GM19240 (cell line): ENCODE data around the gene GRK4.

Experiments
- DNase-seq: peaks from one replicate; pipeline ENCODE4 v3.0.0; 2011; ENCODE audit warnings: low spot score; ENCODE audit not compliant: insufficient read length

GRK4 gene

DNA sequence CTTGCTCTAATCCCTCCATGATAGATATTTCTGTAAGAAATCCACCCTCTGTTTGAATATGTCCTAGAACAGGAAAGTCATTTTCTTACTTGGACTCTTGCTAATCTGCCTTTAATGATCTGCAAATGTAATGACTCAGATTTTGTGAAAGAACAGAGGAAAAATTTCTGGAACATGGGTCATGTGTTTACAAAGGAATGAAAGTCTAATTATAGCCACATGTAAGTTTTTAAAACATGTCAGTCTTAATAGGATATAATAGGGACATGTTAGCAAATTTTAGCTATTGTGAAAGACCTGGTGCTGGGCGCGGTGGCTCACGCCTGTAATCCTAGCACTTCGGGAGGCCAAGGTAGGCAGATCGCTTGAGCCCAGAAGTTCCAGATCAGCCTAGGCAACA, 47.6 kb downstream of the GRK4 start:
- no peak for DNase-seq

DNA sequence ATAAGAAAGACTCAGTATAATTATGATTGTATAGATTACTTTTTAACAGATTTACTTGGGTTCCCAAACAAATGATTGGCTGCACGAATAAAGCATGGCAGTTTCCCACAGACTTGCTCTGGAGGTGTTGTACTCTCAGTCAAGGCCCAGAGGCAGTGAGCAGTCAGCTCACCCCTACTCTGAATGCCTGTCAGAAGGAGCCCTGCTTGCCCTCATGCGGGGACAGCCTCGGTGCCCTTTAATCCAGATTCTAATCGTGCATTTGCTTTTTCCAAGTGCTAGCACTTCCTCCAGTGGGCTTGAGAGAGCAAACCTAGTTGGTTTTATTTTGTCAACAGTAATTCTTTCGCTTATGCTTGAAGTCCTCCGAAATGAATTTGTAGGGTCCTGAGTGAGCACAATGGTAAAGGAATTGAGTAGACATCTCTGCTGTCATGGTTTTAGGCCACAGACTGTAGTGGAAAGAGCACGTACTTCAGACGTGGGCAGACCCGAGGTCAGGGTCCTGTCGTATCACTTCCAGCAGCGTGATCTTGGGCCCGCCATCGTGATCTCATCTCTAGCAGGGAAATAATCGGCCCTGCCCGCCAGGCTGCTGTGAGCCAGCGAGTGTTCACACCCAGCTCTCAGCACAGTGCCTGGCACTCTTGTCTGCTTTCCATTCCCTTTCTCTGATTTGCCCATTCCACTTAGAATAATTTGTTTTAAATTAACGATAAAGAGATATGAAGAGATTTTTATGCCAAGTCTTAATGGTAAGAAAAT, 48.3 kb downstream of the GRK4 start:
- no peak for DNase-seq

DNA sequence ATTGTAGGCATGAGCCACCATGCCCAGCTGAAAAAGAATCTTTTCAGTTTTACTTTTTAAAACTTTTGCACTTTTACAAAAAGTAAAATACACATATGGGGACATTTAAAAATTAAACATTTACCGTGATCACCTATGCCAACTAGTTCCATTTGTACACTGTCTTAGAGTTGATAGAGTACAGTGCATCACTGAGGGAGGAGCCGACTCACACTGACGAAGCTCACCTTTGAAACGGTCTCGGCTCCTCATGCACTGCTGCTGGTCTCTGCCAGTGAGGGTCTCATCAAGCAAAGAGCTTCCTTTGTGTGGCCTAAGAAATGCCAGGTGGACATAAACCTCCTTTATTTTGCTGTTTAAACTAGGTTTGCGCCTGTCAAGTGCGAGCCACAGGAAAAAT, 50.0 kb downstream of the GRK4 start:
- DNase-seq = no peak

DNA sequence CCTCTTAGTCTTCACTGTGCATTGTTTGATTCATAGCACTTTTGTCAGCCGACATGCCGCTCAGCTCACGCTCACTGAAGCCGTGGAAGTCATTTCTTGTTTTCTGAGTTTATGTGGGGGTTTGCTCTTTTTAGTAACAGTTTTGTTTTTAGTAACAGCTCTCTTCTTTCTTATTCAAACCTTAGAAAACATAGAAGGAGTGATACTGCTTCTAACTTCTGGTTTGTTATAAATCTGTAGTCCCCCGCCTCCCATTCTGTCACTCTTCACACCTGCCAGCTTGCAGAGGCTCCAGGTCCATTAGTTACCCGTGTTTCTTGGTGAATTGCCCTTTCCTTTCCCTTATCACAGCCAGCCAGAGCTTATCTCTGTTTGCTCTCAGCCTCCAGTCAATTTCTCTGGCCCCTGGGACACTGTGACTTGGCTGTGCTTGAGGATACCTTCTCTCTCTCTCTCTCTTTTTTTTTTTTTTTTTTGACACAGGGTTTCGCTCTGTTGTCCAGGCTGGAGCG, 50.5 kb downstream of the GRK4 start:
- peak; percentile 27 for DNase-seq

DNA sequence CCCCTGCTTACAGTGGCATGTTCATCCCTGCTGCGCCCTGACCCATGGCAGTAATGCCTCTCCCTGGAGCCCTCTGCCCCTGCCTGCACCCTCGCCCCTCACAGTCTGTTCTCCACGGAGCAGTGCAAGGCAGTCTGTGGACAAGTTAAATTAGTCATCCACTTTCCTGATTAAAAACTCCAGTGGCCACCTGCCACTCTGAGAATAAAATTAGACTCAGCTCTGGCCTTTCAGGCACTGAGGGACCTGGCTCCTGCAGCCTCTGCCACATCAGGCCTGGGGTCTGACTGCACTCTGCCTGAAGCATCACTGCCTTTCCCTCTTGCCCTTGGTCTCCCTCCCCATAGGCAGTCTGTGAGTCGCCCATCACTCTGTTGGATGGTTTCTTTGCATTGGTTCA, 53.6 kb downstream of the GRK4 start:
- DNase-seq = no peak

DNA sequence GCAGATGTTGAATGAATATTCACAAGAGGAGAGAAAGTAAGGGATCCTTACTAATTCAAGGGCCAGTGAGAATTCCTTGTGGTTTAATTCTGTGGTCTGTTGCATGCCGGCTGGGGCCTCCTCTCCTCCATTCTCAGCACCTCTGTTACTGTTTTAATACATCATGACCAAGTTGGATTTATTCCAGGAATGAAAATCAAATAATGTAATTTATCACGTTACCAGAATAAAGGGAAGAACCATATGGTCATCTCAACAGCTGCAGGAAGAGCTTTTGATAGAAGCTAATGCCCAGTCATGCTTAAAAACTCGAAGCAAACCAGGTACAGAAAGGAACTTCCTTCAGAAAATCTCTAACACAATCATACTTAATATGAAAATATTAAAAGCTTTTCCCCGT, 54.1 kb downstream of the GRK4 start:
- no peak for DNase-seq

DNA sequence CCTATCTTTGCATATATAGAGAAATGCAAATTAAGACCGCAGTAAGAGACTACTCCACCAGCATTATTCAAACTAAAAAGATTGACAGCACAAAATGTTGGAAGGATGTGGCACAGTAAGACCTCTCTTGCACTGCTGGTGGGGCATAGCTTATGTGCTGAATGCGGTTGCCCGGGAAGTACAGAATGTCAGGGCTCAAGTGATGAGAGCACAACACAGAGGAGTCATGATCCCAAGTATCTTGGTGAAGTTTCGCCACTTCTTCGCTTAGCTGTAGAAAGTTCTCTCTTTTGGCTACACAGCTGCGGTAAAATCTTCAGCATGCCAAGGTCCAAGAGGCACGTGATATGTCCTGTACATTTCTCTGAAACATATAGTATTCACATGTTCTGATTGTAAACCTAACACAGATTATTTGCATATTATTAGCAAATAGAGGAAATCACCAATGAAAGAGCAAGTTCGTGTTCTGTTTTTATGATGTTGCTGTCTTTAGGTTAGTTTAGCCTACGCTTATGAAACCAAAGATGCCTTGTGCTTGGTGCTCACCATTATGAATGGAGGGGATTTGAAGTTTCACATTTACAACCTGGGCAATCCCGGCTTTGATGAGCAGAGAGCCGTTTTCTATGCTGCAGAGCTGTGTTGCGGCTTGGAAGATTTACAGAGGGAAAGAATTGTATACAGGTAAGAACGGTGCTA, 55.9 kb downstream of the GRK4 start:
- DNase-seq = no peak

DNA sequence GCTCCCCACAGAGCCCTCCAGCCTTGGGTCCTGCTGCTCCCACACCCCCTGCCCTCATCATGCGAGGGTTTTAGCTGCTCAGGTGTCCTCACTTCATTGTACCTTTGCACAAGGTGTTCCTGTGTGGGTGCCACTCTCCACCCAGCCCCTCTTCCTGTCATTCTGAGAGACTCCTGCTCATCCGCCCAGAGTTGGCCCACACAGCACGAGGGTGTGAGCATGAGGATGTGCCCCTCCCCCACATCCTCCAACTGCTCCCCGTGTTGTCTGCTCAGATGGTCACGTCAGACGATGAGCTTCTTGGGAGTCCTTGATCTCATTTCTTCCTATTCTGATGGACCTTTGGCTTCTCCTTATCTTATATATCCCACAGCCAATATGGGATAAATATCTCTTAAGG, 57.8 kb downstream of the GRK4 start:
- no peak for DNase-seq

DNA sequence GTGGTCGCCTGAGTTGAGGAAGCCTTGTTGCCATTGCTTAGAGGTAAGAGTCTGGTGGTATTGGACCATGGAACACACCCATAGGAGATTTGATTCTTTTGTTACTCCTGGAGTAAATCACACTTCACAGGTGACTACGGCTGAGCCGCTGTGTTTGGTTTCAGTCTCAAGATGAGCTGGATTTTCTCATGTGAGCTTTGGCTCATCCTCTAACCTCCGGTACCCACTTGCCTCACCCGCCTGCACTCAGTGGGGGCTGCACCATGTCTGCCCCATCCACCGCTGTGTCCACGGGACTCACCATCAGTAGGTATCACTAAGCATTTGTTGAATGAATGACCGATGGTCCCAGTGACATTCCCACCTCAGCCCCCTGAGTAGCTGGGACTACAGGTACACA, 58.3 kb downstream of the GRK4 start:
- DNase-seq = no peak

DNA sequence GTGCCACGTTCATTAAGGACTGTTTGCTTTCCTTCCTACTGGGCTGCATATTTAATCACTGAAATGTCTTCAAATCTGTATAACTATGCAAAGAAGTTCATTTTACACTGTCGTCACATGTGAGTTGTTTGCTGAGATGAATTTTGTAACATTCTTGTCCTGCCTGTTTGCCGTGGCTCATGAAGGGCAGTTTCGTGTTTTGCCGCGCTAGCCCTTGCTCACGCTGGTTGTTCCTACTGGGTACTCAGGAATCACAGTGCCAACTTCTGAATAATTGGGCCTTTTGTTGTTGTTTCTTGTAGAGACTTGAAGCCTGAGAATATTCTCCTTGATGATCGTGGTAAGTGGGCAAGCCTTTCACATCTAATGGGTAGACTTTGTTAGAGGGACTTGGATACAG, 58.7 kb downstream of the GRK4 start:
- DNase-seq = no peak

DNA sequence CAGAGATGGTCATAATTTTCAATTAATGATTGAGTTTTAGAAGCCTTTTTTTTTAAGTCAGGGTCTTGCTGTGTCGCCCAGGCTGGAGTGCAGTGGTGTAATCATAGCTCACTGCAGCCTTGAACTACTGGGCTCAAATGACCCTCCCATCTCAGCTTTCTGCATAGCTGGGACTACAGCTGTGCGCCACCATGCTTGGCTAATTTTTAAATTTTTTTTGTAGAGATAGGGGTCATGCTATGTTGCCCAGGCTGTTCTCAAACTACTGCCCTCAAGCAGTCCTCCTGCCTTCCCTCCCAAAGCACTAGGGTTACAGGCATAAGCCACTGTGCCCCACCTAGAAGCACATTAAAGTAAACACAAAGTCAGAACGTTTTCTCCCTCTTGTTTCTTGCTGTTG, 59.3 kb downstream of the GRK4 start:
- DNase-seq = no peak

DNA sequence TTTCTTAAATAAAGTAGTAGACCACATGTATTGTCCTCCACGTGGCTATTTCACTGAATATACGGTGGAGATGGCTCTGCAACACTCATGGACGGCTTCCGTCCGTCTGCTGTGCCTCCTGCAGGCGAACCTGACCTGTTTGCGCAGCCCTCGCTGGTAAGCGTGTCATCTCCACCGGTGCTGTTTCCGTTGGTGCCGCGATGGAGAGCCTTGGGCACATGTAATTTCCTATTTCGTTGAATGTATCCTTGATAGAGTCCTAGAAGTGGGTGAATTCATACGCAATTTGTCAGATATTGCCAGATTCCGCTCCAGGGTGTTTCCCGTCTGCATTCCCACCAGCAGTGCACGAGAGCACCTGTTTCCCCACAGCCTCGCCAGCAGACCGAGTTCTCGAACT, 62.5 kb downstream of the GRK4 start:
- no peak for DNase-seq

DNA sequence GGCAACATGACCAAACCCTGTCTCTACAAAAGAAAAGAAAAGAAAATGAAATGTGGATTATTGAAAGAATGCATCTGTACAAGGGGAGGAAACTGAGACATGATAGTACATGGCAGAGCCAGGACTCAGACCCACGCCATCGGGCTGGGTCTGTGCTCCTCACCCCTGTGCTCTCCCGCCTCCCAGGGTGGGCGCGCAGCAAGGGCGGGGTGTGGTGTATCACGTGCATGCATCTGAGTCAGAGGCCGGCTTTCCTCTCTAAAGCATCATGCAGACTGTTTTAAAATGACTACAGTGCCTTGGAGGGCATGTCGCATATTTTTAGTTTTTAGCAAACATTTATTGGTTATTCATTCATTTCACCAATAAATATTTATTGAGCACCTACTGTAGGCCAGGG, 63.2 kb downstream of the GRK4 start:
- DNase-seq = no peak

DNA sequence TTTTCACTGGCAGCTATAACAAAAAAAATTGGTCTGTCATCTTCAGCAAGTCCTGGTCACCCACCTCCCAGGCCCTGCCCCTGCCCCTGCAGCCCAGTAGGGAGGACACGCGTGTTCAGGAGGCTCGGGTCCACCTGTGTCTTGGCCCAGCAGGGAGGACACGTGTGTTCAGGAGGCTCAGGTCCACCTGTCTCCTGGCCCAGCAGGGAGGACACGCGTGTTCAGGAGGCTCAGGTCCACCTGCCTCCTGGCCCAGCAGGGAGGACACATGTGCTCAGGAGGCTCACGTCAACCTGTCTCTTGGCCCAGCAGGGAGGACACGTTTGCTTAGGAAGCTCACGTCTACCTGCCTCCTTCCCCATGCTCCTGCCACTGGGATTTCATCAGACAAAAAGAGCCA, 66.1 kb downstream of the GRK4 start:
- DNase-seq = no peak

DNA sequence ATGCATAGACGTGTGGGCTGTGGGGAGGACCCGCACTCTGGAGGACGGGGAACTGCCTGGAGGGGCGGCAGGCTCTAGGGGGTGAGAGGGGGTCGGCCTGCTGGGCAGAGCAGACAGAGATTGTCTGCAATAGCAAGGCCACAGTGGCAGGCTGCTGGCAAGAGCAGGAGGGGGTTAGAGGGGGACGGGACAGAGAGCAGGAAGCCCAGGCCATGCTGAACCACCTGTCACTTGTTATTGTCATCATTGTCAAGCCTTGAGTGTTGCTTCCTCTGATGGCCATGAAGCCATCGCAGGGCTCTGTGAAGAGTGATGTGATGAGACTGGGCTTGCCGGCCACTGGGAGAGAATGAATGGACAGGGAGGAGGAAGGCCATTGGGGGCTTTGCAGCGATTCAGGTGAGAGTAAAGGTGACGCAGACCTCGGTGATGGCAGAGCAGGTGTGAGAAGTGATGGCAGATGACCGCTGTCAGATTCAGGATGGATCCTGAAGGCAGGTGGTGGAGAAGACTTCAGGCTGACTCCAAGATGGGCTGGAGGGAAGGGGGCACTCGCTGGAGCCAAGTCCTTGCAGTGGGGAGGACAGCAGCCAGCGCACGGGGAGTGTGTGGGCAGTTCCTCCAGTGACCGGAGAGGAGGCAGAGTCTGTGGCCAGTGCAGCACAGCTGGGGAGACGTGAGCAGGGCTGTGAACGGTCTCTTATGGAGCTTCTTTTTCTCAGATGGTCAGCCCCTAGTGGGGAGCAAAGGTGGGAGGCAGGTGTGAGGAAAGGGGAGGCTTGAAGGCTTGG, 67.4 kb downstream of the GRK4 start:
- DNase-seq = no peak

DNA sequence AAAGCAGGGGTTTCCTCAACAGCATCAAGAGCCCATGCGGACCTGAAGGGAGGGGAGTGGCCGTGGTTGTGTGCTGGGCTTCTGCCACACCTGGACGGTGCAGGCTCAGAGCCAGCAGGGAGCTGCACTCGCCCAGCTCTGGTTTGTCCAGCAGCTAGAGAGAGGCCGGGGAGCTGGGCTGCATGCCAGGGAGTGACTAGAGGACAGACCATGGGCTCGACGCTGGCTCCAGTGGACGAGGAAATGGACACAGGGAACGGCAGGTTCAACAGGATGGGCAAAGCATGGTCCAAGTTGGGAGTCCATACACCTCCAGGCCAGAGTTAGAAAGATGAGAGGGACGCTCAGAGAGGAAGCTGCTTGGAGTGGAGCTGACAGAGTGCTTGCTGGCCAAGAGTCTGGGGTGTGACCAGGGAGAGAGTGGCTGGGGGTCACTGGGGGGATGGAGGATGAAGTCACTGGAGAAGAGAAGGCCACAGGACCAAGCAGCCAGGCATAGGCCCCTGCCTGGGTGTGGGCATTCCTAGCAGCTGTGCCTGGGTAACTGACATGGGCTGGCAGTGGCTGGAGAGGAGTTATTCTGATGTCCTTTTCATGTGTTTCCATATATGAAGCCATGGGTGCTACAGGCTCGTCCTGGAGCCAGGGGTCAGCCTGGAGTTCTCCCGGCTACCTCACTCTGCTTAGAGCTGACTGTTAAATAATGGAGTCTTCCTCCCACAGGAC, 68.1 kb downstream of the GRK4 start:
- DNase-seq = no peak

DNA sequence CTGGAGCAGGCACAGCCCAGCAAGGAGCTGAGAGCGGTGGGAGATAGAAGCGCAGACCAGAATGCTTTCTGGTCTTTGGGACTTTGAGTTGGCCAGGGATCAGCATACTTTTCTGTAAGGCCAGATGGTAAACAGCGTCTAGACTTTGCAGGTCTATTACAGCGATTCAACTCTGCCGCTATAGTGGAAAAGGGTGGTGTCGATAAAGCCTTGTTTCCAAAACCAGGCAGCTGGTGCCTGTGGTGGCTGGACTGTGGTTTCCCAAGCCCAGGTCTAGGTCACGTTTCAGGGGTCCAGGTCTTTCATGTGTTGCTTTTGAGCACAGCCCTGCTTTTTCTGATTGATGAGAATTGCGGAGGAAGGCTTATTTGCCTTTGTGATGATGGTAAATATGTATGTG, 70.9 kb downstream of the GRK4 start:
- no peak for DNase-seq

DNA sequence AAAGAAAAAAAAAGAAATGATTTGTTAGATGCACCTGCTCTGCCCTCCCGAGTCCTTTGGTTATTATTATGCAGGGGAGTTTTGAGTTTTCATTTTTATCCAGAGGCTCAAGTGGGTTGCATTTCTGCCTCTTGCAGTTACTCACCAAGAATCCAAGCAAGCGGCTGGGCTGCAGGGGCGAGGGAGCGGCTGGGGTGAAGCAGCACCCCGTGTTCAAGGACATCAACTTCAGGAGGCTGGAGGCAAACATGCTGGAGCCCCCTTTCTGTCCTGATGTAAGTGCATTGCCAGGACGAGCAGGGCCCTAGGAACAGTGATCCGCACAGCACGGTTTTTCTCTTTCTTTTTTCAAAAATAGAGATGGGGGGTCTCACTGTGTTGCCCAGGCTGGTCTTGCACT, 71.9 kb downstream of the GRK4 start:
- DNase-seq = no peak

DNA sequence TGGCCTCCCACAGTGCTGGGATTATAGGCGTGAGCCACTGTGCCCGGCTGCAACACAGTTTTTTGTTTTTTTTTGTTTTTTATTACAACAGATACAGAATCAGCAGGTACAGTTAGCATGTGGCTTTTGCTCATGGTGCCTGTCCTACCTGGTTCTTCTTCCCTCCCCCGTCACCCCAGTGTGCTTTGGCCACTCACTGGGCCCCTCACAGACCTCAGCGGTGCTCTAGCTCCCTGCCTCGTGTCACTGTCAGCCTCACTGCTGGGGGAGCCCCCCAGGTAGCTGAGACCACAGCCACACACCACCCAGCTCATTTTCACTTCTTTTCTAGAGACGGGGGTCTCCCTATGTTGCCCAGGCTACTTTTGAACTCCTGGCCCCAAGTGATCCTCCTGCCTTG, 72.3 kb downstream of the GRK4 start:
- DNase-seq = no peak

DNA sequence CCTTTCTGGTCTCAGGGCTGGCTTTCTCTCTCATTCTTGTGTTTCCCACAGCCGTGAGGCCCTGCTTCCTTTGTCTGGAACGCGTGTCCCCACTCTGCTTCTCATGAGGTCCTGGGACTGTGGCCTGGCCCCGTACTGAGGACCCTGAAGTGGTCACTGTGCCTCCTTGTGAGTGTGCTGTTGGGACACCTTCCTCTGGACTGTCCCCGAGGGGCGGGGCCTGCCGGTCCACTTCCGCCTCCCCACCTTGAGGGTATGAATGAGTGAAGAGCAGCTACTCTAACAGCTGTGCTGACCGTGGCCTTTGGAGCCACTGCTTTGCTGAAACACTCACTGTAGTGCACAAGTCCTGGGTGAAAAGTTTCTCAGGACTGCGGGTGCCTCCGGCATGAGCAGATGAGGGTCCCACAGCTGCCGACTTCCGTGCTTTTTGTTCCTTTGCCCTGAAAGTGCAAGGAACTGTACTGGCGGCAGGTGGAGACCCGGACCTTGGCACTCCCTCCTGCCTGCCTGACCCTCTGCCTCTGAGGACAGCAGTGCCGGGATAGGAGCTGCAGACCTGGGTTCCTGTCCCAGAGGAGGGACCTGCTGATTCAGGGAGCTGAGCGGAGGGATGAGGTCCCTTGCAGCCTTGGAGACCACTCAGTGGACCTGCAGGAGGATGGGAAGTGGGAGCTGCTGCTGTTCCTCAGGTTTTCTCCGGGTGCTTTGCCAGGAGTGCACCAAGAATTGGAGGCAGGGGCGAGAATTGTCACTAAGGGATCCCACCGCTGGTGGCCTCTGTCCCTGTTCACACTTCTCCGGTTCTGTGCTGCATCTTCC, 73.0 kb downstream of the GRK4 start:
- no peak for DNase-seq
